ENCODE results near the gene ACOD1. TPM values are rescaled to one million over a fixed set of nuclear protein-coding genes. Genes with fewer than 3 reads are reported as not detected.

Gene ACOD1
- total and polyA plus RNA-seq, 3 donors from 2014 or later: 0.12 TPM; not detected in 2

DNA sequence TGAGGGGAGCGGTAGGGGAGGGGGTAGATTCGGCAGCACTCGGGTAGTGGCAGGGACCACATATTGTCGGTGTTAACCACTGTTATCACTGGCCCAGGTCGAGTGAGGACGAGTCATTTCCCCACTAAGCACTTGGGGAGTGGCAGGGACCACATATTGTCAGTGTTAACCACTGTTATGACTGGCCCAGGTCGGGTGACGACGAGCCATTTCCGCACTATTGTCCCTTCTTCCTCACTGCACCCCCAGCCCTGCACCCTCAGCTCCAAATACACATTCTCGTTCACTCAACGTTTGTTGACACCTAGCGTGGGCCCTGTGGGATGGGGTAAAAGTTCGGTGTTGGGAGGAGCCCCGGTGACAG, 43.1 kb downstream of the ACOD1 start:
- WGBS, 2 donors: 18 to 26% methylated on average over 15 of the region's 15 CpGs
- Histone ChIP-seq H3K36me3 (ENCODE audit: low read depth, missing control alignments) (no peaks in the 10 kb centered on the region), H3K4me3 (peak overlapping the region; percentile 95), H3K27me3 (no peaks in the 10 kb centered on the region), H3K27ac (peak overlapping the region; percentile 95 to 98), H3K9me3 (no peaks in the 10 kb centered on the region), H3K4me1 (peaks cover 14% of the 10 kb centered on the region)
- intact Hi-C loops (cut with DNase I; ENCODE audit: low total_unique reads): no loop called here
- TF ChIP-seq POLR2A (IDR thresholded peaks at IDR 0.05) (no peak), CTCF (IDR thresholded peaks at IDR 0.05) (no peak)
- peak; percentile 34 for DNase-seq

- 0 to 1% methylated on average over 9 to 41 of the region's 73 CpGs for WGBS, 2 donors
- peak; percentile 95 for TF ChIP-seq POLR2A (IDR thresholded peaks at IDR 0.05)
- peak in 2 of 3 experiments; percentile 33 to 64 for TF ChIP-seq CTCF (IDR thresholded peaks at IDR 0.05)
- intact Hi-C loops (cut with DNase I; ENCODE audit: low total_unique reads): no loop called here
These were observed 43.7 kb downstream of the ACOD1 start, which contains the start of gene CLN5 for GRCh38 chr13:76991796-76992547. Gene CLN5 (plus strand): TSS chr13:76992081. CDS start chr13:76992099, 18 bp downstream.

DNA sequence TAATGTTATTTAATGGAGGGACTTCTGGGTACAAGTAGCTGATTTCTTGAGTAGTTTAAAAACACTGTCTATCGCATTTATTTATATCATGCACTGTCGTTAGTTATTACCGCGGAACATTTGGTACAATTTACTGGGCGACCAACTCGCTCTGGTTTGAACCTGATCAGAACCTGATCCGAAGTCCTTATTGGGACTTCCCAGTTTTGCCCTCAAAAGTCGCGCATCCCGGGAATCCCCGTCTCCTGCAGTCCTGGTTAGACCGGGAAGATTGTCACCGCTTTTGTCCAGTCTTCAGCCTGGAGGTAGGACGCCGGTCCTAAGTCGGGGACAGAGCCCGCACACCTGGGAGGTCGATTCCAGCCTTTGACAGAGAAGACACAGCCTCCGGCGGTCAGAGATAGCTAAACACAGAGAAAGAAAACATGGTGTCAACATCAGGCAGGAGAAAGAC, 44.3 kb downstream of the ACOD1 start:
- H3K4me3 ChIP-seq: peak overlapping the region; percentile 95
- no peaks in the 10 kb centered on the region for H3K27me3 ChIP-seq
- intact Hi-C loops (cut with DNase I; ENCODE audit: low total_unique reads): no loop called here
- no peaks in the 10 kb centered on the region for H3K9me3 ChIP-seq
- TF ChIP-seq CTCF (IDR thresholded peaks at IDR 0.05): no peak
- no peak for TF ChIP-seq POLR2A (IDR thresholded peaks at IDR 0.05)
- H3K4me1 ChIP-seq: peaks cover 14% of the 10 kb centered on the region
- no peaks in the 10 kb centered on the region for H3K36me3 ChIP-seq (ENCODE audit: low read depth, missing control alignments)
- peak; percentile 60 for DNase-seq
- peak overlapping the region; percentile 95 to 98 for H3K27ac ChIP-seq
- WGBS, 2 donors: 0 to 1% methylated on average over 20 of the region's 20 CpGs

More at GRCh38 chr13:76991796-76992547, 43.7 kb downstream of the ACOD1 start, which contains the start of gene CLN5:
- Histone ChIP-seq H3K36me3 (ENCODE audit: low read depth, missing control alignments) (no peaks in the 10 kb centered on the region), H3K4me3 (peak within 1 kb of the TSS; percentile 95), H3K27ac (peak within 1 kb of the TSS; percentile 95 to 98), H3K27me3 (no peaks in the 10 kb centered on the region), H3K4me1 (peaks cover 14% of the 10 kb centered on the region), H3K9me3 (no peaks in the 10 kb centered on the region)
- peak; percentile 95 for DNase-seq

DNA sequence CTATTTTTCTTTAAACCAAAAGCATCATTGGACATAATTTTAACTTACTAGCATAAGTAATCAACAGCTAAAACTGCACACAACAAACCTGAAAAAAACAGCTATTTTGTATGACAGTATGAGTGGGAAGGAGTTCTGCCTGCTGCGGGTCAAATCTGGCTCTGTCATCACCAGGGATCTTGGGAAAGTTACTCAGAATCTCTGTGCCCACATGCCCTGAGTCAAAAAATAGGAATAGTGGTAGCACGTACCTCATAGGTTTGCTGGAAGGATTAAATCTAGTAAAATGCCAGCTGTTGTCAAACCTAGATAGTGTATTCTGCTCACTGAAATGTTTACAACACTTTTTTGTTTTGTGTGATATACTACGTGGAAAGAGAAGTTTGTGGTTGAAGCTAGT, 44.7 kb downstream of the ACOD1 start:
- no peaks in the 10 kb centered on the region for H3K27me3 ChIP-seq
- no peaks in the 10 kb centered on the region for H3K36me3 ChIP-seq (ENCODE audit: low read depth, missing control alignments)
- peak overlapping the region; percentile 95 to 98 for H3K27ac ChIP-seq
- DNase-seq: no peak
- H3K9me3 ChIP-seq: no peaks in the 10 kb centered on the region
- H3K4me1 ChIP-seq: peaks cover 14% of the 10 kb centered on the region
- intact Hi-C loops (cut with DNase I; ENCODE audit: low total_unique reads): no loop called here
- peak overlapping the region; percentile 95 for H3K4me3 ChIP-seq
- 23 to 27% methylated on average over 3 of the region's 3 CpGs for WGBS, 2 donors
- TF ChIP-seq CTCF (IDR thresholded peaks at IDR 0.05) (no peak), POLR2A (IDR thresholded peaks at IDR 0.05) (no peak)
